ENCODE data around the gene ZBTB32. TPM values are rescaled to one million over a fixed set of nuclear protein-coding genes. Genes with fewer than 3 reads are reported as not detected.
"Not testable (repeated sequence)": the region's sequence is repeated elsewhere in the genome, so short reads cannot be mapped to it uniquely, and the experiment has no call there.

ZBTB32 gene
- total RNA-seq, 1 donor from 2014 or later: not detected

DNA sequence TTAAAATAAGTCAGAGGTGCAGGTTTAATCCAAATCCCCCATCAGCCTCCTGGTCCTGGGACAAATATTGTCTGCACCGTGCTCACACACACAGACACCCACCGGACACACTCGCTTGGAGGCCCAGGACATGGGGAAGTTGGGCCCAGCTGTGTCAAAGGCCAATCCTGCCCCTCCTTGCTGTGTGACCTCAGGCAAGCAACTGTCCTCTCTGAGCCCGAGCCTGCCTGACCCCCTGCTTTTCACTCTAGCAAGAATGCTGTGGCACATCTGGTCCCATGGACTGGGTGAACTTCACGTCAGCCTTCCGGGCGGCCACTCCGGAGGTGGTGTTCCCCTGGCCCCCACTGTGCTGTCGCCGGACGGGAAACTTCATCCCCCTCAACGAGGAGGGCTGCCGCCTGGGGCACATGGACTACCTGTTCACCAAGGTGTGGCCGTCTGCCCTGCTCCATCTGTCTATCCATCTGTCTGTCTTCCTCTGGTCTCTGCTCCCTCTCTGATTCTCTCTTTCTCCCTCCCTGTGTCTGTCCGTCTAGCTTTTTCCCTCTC lies 28.7 kb upstream of the ZBTB32 start:
- no peak overlapping the region for H3K27ac Mint-ChIP-seq (ENCODE audit: unreplicated experiment)

DNA sequence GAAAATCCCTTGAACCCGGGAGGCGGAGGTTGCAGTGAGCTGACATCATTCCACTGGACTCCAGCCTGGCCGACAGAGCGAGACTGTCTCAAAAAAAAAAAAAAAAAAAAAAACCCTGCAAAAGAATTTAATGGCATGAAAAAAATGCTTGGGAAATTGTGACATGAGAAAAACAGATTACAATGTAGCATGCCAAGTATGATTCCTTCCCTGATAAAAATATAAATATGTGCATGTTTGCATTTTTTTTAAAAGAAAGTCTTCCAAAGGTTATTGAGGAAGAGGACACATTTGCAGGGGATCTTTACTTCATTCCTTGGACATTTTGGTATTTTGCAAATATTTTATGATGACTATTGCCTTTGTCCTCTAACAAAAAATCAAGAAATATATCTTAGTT lies 14.5 kb upstream of the ZBTB32 start:
- no peaks in the 10 kb centered on the region for H3K4me1 Mint-ChIP-seq (ENCODE audit: unreplicated experiment)
- peaks cover 1% of the 10 kb centered on the region for H3K27me3 Mint-ChIP-seq (ENCODE audit: unreplicated experiment)
- no peaks in the 10 kb centered on the region for H3K9me3 Mint-ChIP-seq (ENCODE audit: unreplicated experiment)
- no peaks in the 10 kb centered on the region for H3K36me3 Mint-ChIP-seq (ENCODE audit: low read depth, unreplicated experiment)
- TF ChIP-seq, protein P1, sequence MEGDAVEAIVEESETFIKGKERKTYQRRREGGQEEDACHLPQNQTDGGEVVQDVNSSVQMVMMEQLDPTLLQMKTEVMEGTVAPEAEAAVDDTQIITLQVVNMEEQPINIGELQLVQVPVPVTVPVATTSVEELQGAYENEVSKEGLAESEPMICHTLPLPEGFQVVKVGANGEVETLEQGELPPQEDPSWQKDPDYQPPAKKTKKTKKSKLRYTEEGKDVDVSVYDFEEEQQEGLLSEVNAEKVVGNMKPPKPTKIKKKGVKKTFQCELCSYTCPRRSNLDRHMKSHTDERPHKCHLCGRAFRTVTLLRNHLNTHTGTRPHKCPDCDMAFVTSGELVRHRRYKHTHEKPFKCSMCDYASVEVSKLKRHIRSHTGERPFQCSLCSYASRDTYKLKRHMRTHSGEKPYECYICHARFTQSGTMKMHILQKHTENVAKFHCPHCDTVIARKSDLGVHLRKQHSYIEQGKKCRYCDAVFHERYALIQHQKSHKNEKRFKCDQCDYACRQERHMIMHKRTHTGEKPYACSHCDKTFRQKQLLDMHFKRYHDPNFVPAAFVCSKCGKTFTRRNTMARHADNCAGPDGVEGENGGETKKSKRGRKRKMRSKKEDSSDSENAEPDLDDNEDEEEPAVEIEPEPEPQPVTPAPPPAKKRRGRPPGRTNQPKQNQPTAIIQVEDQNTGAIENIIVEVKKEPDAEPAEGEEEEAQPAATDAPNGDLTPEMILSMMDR (IDR thresholded peaks at IDR 0.05; ENCODE audit: unreplicated experiment): no peak
- no peak for DNase-seq (ENCODE audit: low spot score)
- H3K27ac Mint-ChIP-seq (ENCODE audit: unreplicated experiment): no peak overlapping the region
- H3K4me3 Mint-ChIP-seq (ENCODE audit: unreplicated experiment): no peak overlapping the region

More for the DNA sequence above, 28.7 kb upstream of the ZBTB32 start:
- DNase-seq (ENCODE audit: low spot score): no peak
- Mint-ChIP-seq H3K27me3 (ENCODE audit: unreplicated experiment) (peaks cover 5% of the 10 kb centered on the region), H3K36me3 (ENCODE audit: low read depth, unreplicated experiment) (no peaks in the 10 kb centered on the region), H3K9me3 (ENCODE audit: unreplicated experiment) (no peaks in the 10 kb centered on the region), H3K4me3 (ENCODE audit: unreplicated experiment) (no peak overlapping the region), H3K4me1 (ENCODE audit: unreplicated experiment) (no peaks in the 10 kb centered on the region)
- TF ChIP-seq, protein P1 (IDR thresholded peaks at IDR 0.05; ENCODE audit: unreplicated experiment): no peak

DNA sequence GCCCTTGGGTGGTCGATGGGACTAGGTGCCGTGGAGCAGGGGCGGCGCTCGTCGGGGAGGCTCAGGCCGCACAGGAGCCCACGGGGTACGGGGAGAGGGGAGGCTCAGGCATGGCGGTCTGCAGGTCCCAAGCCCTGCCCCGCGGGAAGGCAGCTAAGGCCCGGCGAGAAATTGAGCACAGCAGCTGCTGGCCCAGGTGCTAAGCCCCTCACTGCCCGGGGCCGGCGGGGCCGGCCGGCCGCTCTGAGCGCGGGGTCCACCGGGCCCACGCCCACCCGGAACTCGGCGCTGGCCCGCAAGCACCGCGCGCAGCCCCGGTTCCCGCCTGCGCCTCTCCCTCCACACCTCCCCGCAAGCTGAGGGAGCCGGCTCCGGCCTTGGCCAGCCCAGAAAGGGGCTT lies 13.3 kb upstream of the ZBTB32 start:
- H3K36me3 Mint-ChIP-seq (ENCODE audit: low read depth, unreplicated experiment); H3K9me3 Mint-ChIP-seq (ENCODE audit: unreplicated experiment); H3K27ac Mint-ChIP-seq (ENCODE audit: unreplicated experiment); H3K4me3 Mint-ChIP-seq (ENCODE audit: unreplicated experiment); H3K27me3 Mint-ChIP-seq (ENCODE audit: unreplicated experiment); DNase-seq (ENCODE audit: low spot score); H3K4me1 Mint-ChIP-seq (ENCODE audit: unreplicated experiment): not testable (repeated sequence)

DNA sequence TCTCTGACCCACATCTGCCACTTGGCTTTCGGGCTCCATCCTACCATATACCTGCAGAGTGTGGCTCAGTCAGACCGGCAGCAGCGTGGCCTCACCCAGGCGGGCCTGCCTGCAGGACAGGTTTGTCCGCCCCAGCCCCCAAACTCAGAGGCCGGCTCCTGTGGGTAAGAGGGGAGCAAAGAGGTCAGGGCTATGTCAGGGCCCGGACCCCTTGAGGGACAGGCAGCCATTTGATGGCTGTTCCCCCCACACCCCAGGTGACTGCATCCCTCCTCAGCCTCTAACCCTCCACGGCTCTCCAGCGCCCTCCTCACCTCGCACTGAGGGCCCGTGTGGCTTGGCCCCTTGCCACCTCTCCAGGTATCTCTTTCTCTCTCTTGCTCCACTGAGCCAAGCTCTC lies 12.3 kb upstream of the ZBTB32 start:
- TF ChIP-seq, protein P1 (IDR thresholded peaks at IDR 0.05; ENCODE audit: unreplicated experiment): no peak
- Mint-ChIP-seq H3K27me3 (ENCODE audit: unreplicated experiment) (peaks cover 2% of the 10 kb centered on the region), H3K4me3 (ENCODE audit: unreplicated experiment) (no peak overlapping the region), H3K4me1 (ENCODE audit: unreplicated experiment) (no peaks in the 10 kb centered on the region), H3K36me3 (ENCODE audit: low read depth, unreplicated experiment) (no peaks in the 10 kb centered on the region), H3K9me3 (ENCODE audit: unreplicated experiment) (no peaks in the 10 kb centered on the region), H3K27ac (ENCODE audit: unreplicated experiment) (no peak overlapping the region)
- DNase-seq (ENCODE audit: low spot score): no peak

DNA sequence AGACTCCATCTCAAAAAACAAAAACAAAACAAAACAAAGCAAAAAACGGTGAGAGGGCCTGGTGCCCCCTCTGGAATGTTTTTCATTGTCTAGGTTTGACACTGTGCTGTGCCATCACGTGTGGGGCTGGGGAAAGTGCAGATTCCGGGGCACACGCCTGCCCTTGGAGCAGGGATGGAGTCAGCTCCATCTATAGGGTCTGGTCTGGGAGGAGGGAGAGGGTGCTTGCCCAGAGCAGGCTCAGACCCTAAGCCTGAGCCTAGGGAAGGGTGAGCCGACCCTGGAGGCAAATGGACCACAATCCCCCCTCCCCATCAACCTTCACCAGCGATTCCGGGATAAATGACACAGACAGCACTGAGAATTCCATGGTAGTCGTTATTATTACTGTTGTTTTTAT lies 10.9 kb upstream of the ZBTB32 start:
- Mint-ChIP-seq H3K27me3 (ENCODE audit: unreplicated experiment) (peaks cover 2% of the 10 kb centered on the region), H3K9me3 (ENCODE audit: unreplicated experiment) (no peaks in the 10 kb centered on the region), H3K4me1 (ENCODE audit: unreplicated experiment) (no peaks in the 10 kb centered on the region), H3K36me3 (ENCODE audit: low read depth, unreplicated experiment) (no peaks in the 10 kb centered on the region), H3K27ac (ENCODE audit: unreplicated experiment) (no peak overlapping the region), H3K4me3 (ENCODE audit: unreplicated experiment) (no peak overlapping the region)
- TF ChIP-seq, protein P1 (IDR thresholded peaks at IDR 0.05; ENCODE audit: unreplicated experiment): no peak
- DNase-seq (ENCODE audit: low spot score): no peak
